HG02642 (cell line): ENCODE data around the gene ANKS6.

Experiments used
- ATAC-seq: cut with Tn5 transposase; IDR thresholded peaks from one replicate; pipeline ENCODE4 v1.9.1; 2021; ENCODE audit warnings: mild to moderate bottlenecking; ENCODE audit not compliant: unreplicated experiment, poor library complexity

Gene ANKS6

DNA sequence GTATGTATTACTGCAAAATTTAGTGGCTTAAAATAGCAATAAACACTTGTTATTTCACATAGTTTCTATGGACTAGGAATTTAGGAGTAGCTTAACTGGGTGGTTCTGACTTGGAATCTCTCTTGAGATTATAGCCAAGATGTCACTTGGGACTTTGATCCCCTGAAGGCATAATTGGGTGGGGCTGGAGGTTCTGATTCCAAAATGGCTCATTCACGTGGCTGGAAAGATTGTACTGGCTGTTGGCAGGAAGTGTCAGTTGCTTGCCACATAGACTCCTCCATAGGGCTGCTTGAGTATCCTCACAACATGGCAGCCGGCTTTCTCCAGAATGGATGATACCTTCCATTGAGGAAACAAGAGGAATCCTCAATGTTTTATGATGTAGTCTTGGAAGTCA lies 22.4 kb upstream of the ANKS6 start:
- ATAC-seq = no peak

DNA sequence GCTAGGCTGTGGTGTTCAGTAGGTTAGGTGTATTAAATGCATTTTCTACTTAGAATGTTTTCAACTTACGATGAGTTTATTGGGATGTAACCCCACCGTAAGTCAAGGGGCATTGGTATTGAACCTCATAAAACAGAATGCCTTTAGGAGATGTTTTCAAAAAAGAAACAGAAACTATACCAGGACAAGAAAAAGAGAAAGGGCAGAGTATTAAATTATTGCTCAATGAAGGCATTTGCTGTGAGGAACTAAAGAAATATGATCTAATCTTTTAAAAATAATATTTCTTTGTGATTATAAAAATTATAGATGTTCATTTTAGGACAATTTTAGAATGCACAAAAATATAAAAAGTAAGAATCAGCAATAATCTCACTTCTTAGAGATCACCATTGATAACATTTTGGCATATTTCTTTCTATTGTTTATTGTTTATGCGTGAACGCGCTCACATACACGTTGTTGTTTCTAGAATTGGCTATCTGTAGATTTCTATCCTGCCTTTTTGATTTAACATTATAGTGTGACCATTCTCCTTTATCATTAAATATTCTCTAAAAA lies 19.1 kb upstream of the ANKS6 start:
- ATAC-seq = no peak

DNA sequence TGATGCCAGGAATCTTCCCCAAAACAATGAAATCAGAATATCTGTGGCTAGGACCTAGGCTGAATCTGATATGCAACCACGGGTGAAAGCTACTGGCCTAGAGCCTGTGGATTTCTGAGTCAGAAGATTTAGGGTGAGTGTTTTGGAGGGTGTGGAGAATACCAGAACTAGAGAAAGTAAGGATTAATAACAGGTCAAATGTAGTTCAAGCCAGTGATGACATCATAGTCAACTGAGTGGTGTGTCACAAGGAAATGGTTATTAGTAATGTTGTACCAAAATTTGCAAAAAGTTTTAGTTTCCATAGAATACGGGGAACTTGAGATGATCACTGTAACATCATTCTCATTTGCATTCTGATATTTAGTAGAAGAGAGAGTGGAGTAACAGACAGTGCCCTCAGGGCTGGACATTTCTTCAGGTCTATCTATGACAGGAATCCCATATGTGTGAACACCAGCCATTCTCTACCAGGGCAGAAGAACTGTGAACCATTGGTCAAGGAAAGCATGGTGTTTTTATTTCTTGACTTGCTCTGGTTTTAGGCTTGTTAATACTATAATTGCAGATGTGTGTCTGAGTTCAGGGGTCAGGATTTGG lies 14.8 kb upstream of the ANKS6 start:
- ATAC-seq = no peak

DNA sequence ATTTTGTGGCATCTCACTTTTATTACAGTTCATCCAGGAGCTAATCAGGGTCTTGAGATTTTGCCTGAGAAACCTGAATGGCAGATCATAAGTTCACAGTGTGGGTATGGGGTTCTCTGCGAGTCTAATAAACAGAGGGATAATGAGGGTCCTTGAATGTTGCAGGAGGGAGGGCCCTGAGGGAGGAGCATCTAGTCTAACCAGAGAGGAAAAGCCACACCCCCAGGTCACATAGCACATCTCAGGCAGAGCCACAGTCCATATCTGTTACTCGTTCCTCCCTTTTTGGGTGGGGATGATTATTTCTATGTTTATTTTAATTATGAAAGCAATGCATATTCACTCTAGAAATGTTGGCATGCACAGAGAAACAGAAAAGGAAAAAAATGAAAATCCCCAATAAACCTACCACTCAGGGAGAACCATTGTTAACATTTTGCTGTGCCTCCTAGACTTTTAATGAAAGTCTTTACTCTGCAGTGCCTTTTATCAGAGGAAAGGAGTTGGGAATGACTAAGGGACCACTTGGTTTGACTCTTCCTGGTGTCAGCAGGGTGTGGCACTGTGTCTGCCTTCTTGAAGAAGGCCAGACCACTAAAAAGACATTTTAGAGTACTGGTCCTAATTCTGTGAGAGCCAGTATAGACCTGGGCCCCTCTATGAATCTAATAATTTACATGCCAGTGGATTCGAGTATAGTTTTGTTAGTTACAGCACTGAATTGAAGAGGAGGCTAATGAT lies 13.9 kb upstream of the ANKS6 start:
- no peak for ATAC-seq

DNA sequence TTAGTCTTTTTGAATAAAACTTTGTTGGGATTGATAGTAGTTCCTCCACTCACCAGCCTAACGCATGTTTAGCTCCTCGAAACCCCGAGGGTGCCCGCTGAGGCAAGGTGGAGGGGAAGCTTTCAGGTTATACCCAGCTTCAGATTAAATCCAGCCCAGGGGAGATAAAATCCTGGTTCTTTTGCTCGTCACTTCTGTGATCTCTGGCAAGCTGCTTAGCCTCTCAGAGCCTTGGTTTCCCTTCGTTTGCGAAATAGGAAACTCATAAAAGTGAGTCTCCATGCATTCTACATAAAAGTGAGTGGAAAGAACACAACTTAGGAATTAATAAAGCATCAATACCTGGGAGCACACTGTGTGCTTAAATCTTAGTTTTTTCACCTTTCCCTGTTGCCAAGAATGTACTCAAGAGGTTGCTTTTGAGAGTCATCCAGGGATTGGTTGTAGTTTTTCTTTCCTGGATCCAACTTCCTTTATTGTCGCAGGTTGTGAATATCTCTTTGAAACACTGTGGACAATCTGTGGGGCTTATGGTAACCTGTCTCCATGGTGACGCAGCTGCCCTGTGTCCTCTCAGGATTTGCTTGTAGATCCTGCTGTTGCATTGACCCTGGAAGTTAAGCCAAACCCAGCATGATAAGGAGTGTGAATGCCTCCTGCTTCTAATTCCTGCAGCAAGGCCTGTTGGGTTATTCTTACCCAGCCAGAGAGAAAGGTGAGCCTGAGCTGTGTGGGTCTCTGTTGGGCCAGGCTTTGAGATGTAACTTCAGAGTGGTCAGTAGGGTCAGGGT lies 13.2 kb upstream of the ANKS6 start:
- no peak for ATAC-seq

DNA sequence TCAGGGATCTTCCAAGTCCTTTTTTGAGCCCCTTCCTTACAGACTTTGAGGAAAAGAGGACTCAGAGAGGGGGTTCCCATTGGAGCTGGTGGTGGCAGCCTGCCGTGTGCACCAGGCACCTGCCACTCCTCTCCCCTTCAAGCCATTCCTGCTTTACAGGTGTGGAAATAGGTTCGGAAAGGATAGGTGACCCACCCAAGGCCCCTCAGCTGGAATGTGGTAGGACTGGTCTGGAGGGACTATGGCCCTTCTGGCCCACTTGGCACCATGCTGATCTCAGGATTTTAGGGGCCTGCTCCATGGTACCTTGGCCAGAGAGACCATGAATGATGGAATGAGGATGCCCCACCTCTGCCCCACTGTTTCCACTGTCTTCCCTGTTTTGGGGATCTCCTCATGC lies 12.5 kb upstream of the ANKS6 start:
- no peak for ATAC-seq

DNA sequence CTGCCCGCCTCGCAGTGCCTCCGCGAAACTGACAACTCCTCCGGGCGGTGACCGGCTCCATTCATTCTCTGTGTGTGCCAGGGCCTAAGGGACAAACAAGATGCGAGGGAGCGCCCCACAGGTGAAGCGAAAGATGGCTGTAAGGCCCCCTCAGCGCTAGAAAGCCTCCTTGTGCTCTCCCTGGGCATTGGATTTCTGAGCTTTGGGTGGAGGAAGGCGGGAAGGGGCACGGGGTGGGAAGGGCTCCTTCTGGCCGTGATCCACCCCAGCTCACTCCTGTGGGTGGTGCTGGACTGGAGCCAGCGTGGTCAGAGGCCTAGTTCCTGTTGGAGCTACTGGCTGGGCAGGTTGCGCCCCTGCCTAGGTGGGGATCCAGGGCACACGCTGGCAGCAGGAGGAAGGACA lies 12.1 kb upstream of the ANKS6 start:
- no peak for ATAC-seq

DNA sequence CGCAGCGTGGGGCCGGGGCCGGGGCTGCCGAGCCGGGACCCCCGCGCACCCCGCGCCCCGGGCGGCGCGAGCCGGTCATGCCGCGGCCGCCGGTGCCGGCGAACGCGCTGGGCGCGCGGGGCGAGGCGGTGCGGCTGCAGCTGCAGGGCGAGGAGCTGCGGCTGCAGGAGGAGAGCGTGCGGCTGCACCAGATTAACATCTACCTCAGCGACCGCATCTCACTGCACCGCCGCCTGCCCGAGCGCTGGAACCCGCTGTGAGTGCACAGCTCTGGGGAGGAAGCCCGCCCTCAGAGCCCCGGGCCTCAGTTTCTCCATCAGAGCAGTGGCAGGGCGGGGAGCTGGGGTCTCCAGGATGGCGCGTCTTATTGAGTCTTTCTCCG lies 11.4 kb upstream of the ANKS6 start:
- ATAC-seq = peak; percentile 27

DNA sequence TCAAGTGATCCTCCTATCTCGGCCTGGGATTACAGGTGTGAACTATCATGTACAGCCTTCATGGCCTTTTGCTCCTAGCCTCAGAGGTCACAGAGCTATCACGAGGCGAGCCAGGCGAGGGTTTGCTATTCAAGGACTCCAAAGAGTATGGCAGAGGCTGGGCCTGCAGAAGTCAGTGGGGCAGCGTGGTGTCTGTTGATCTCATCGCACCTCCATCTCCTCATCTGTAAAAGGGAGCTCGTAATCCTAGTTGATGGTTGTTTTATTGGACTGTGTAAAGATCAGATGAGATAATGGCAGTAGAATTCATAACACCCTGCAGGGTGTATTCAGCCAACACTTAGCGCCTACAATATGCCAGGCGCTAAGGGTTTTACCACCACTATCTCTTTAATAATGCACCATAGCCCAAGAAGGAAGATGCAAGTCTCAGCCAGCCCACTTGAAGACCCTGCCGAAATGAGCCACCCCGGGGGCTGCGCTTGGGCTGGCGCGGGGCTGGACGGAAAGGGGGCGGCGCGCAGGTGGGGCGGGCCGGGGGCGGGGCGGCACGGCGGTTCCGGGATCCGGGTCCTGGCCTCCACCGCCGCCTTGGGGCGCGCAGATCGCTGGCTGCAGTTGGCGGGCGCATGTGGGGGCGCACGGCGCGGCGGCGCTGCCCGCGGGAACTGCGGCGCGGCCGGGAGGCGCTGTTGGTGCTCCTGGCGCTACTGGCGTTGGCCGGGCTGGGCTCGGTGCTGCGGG lies 10.9 kb upstream of the ANKS6 start, which contains the start of gene GALNT12:
Gene GALNT12 (plus strand): TSS at position 601 of the 744 bp plus-strand sequence. CDS start 29 bp downstream, at position 630.
- ATAC-seq = peak; percentile 54

DNA sequence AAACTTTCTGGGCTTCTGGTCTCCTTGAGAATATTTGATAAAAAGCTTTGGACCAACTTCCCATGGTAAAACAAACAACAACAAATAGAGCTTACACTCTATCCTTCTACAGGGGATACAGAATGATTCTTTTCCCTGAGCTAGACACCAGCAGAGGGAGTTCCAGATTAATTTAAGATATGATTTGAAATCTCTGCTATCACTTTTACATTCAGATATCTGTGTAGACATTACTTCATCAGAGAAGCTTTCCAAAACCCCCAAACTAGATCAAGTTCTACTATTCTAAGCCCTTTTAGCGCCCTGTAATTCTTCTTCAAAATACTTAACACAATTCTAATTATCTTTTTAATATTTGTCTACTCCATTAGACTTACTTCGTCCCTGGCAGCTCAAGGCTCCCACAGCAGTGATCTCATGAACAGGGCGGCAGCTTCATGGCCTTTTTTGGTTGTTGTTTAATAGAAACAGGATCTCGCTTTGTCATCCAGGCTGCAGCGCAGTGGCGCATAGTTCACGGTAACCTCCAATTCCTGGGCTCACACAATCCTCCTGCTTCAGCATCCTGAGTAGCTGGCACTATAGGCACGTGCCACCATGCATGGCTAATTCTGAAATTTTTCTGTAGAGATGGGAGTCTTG lies 10.2 kb upstream of the ANKS6 start:
- ATAC-seq = no peak

DNA sequence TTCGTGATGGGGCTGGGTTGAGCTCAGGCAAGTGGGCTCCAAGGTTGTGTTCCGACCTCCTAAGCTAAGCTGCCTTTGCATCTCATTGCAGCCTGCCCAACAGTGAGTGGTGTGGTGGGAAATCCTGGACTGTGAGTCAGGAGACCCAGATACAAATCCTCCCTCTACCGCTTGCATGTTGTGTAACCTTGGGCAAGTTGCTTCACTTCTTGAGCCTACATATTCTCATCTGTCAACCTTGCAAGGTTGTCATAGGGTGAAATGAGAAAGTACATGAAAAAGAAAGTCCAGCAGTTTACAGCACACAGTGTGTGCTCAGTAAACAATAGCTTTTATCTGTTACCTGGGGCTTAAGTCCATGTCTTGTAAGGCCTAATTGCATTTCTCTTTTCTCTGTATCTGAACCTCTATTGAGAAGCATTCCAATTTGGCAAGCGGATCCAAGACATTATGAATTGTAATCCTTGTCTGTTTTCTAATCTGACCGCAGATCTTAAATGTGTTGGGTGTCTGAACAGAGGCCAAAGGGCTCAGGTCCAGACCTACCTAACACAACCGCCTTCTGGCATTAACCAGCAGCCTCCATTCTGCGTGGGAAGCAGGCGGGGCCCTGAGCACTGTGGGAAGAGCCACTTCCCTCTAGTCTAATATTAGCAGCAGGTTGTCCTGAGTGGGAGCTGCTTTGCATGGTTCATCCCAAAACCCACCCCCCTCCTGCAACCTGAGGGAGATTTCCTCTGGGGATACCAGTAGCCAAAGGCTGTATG lies 9.3 kb upstream of the ANKS6 start:
- ATAC-seq = no peak

DNA sequence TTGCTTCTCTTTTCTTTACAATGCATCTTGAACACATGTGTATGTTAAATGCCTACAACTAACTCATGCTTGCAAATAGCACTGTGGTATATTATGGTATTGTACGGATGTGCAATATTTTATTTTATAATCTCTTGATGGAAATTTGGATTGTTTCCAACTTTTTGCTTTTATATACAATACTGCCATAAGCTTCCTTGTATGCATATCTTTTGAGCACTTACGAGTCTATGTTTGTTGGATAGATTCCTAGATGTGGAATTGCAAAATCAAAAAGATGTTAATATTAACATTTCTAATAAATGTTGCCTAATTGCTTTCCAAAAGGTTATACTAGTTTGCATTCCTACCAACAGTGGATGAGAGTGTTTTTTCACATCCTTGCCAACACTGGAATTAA lies 7.7 kb upstream of the ANKS6 start:
- ATAC-seq = no peak

DNA sequence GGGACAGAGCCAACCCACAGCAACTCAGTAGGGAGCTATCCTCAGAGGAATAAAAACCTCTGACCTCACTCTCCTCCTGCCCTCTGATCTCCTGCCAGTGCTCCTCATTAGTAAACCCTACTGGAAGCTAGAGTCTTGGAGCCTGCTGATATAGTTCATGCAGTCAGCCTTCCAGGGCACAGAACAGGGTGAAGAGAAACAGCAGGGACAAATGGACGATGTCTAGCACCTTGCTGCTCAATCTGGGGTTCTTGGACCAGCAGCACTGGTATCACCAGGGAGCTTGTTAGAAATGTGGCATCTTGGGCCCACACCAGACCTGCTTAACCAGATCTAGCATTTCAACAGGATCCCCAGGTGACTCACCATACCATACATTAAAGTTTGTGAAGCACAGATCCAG lies 5.6 kb upstream of the ANKS6 start:
- ATAC-seq = no peak

DNA sequence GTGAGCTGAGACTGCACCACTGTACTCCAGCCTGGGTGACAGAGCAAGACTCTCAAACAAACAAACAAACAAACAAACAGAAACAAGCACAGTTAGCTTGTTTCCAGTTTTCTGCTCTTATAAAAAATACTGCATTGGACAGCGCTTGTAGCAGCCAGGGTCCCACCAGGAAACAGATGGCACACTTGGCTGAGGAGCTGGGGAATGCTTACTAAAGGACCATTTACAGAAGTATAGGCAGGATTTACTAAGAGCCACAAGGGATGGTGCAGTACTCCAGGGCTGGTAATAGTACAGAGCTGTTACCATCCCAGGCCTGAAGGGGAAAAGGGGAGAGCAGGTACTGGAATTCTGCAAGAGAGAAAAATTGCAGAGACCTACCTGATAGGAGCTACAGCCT lies 5.2 kb upstream of the ANKS6 start:
- ATAC-seq = no peak

DNA sequence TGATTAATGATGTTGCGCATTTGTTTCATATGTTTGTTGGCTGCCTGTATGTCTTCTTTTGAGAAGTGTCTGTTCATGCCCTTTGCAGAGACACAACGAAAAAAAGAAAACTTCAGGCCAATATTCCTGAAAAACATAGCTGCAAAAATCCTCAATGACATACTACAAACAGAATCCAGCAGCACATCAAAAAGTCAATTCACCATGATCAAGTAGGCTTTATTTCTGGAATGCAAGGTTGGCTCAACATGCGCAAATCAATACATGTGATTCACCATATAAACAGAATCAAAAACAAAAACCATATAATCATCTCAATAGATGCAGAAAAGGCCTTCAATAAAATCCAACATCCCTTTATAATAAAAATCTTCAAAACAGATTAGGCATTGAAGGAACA lies 1.9 kb upstream of the ANKS6 start:
- ATAC-seq = no peak

DNA sequence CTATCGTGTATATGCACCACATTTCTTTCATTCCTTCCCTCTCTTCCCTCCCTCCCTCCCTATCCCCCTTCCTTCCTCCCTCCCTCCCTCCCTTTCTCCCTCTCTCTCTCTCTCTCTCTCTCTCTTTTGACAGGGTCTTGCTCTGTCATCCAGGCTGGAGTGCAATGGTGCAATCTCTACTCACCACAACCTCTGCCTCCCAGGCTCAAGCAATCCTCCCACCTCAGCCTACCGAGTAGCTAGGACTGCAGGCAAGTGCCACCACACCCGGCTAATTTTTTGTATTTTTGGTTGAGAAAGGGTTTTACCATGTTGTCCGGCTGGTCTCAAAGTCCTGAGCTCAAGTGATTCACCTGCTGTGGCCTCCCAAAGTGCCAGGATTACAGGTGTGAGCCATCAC lies 1.1 kb upstream of the ANKS6 start:
- ATAC-seq = no peak

DNA sequence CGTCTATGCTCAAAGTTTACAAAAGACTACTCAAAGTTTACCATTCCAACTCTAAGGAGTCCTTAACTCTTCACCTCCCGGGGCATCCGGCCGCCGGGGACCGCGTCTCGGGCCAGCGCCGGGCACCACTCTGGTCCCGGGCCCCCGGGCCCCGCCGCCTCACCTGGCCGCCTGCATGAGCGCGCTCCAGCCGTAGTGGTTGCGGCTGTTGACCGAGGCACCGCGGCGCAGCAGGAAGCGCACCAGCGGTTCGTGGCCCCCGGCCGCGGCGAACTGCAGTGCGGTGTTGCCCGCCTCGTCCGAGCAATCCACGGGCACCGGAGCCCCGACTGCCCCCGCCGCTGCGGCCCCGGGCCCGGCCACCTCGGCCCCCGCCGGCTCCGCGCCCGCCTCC lies 388 bp downstream of the ANKS6 start:
- ATAC-seq = peak; percentile 30

DNA sequence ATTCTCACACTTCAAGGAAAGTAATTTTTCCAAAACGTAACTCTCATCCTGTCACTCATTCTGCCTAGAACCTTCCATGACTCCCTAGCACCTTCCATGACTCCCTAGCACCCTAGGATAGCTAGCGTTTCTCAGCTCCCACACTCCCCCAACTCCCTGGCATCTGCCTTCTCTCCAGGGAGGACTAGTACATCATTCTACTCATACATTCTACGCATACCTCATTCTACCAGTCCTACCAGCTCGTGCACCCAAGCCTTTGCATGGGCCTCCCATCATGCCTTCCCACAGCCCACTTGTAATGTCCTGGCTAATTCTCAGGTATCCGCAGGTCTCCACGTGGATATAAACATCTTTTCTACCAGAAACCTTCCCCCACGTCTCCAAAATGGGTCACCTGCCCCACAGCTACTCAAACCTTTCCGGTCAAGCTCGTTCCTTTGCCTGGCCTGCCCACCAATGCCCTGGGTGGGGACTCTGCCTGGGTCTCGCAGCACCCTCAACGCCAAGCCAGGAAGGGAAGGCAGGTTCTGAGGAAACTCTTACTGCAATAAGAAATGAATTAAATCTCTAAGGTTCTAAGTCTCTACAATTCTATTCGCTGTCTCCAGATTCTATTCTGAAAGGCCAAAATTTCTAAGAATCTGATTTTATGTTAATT lies 930 bp downstream of the ANKS6 start:
- ATAC-seq = no peak

DNA sequence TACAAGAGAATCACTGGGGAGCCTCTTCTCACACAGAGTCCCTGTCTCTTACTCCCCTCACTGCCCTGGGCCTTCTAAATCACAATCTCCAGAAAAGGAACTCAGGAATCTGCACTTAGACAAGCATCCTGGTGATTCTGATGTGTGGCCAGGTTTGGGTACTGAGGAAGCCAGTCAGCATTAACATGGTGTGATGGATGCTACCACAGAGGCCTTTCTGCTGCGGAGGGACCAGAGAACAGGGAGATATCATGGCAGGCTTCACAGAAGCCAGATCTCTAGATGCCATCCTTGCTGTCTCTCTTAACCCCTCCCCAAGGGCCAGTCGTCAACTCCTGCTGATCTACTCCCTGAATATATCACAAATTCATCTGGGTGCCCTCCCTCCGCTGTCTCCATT lies 1.6 kb downstream of the ANKS6 start:
- no peak for ATAC-seq
